GM19468 (cell line): ENCODE results near the gene ARHGEF7.
A peak's percentile ranks its signal among the peaks of the same experiment; 100 is the strongest.
"Not testable (repeated sequence)": the region's sequence is repeated elsewhere in the genome, so short reads cannot be mapped to it uniquely, and the experiment has no call there.

Source experiments
- ATAC-seq: cut with Tn5 transposase; IDR thresholded peaks from one replicate; pipeline ENCODE4 v1.9.1; 2021; ENCODE audit warnings: mild to moderate bottlenecking, moderate library complexity, moderate number of reproducible peaks; ENCODE audit not compliant: unreplicated experiment; ENCODE audit errors: extremely low read depth

ARHGEF7 gene

GRCh38 chr13:111184458-111185401 lies 69.6 kb downstream of the ARHGEF7 start:
- peak; percentile 87 for ATAC-seq

- no peak for ATAC-seq
Measured at GRCh38 chr13:111186305-111186935, 71.3 kb downstream of the ARHGEF7 start.

GRCh38 chr13:111187960-111188541 lies 72.9 kb downstream of the ARHGEF7 start:
- no peak for ATAC-seq

GRCh38 chr13:111189064-111189505 lies 74.0 kb downstream of the ARHGEF7 start:
- not testable (repeated sequence) for ATAC-seq

GRCh38 chr13:111189516-111189915 lies 74.4 kb downstream of the ARHGEF7 start:
- not testable (repeated sequence) for ATAC-seq

- ATAC-seq, result not testable (repeated sequence)
Measured at GRCh38 chr13:111193223-111193622, 78.1 kb downstream of the ARHGEF7 start.

- ATAC-seq, result not testable (repeated sequence)
Measured at GRCh38 chr13:111194651-111195050, 79.5 kb downstream of the ARHGEF7 start.

- not testable (repeated sequence) for ATAC-seq
Measured at GRCh38 chr13:111198732-111199378, 83.7 kb downstream of the ARHGEF7 start.

GRCh38 chr13:111201304-111201940 lies 86.3 kb downstream of the ARHGEF7 start:
- ATAC-seq, result no peak

- no peak for ATAC-seq
Measured at GRCh38 chr13:111202156-111202621, 87.1 kb downstream of the ARHGEF7 start.

- ATAC-seq, result no peak
Measured at GRCh38 chr13:111202745-111203144, 87.6 kb downstream of the ARHGEF7 start.

GRCh38 chr13:111203736-111204389 lies 88.8 kb downstream of the ARHGEF7 start:
- ATAC-seq, result no peak

GRCh38 chr13:111204438-111205177 lies 89.5 kb downstream of the ARHGEF7 start:
- ATAC-seq, result no peak

GRCh38 chr13:111206148-111206547 lies 91.0 kb downstream of the ARHGEF7 start:
- no peak for ATAC-seq

GRCh38 chr13:111209613-111210012 lies 94.5 kb downstream of the ARHGEF7 start:
- no peak for ATAC-seq

GRCh38 chr13:111210091-111210490 lies 95.0 kb downstream of the ARHGEF7 start:
- no peak for ATAC-seq

- no peak for ATAC-seq
Measured at GRCh38 chr13:111210544-111211469, 95.7 kb downstream of the ARHGEF7 start.
